Mesothelial cell of epicardium (in vitro differentiated cells): ENCODE results near the gene COL4A1. TPM values are rescaled to one million over a fixed set of nuclear protein-coding genes. Genes with fewer than 3 reads are reported as not detected.

Experiments
- DNase-seq, 2 experiments: peaks; one replicate each; pipeline ENCODE4 v3.0.0; 2021; ENCODE audit warnings: low spot score in 2 of 2; ENCODE audit not compliant: unreplicated experiment in 2 of 2
- H3K27ac Mint-ChIP-seq: 2 replicates; pipeline ENCODE4 v1.8.0; 2021; ENCODE audit warnings: mixed read lengths
- H3K27me3 Mint-ChIP-seq: 2 replicates; pipeline ENCODE4 v1.8.0; 2021; ENCODE audit warnings: low read depth, mixed read lengths
- H3K36me3 Mint-ChIP-seq: 2 replicates; pipeline ENCODE4 v1.8.0; 2021; ENCODE audit warnings: mixed read lengths
- H3K4me1 Mint-ChIP-seq: 2 replicates; pipeline ENCODE4 v1.8.0; 2021; ENCODE audit warnings: mixed read lengths
- H3K4me3 Mint-ChIP-seq: 2 replicates; pipeline ENCODE4 v1.8.0; 2021; ENCODE audit warnings: mild to moderate bottlenecking, moderate library complexity, mixed read lengths
- H3K9me3 Mint-ChIP-seq: 2 replicates; pipeline ENCODE4 v1.8.0; 2021; ENCODE audit warnings: mixed read lengths
- total RNA-seq: library from RNA; stranded (reverse); gene quantifications from 3 replicates; pipeline ENCODE4 v1.2.1, GENCODE V29; 2021
- TF ChIP-seq, protein P1 (sequence below): fragments of 200-600 bp; sonication (generic); IDR thresholded peaks from one replicate; pipeline ENCODE4 v1.5.0; 2021; ENCODE audit warnings: antibody characterized with exemption; ENCODE audit not compliant: unreplicated experiment

Gene COL4A1
- total RNA-seq, 1 donor from 2014 or later = 362 TPM

- Mint-ChIP-seq H3K4me3 (no peak overlapping the region), H3K36me3 (no peaks in the 10 kb centered on the region), H3K27me3 (no peaks in the 10 kb centered on the region), H3K9me3 (no peaks in the 10 kb centered on the region), H3K27ac (no peak overlapping the region), H3K4me1 (peaks cover 16% of the 10 kb centered on the region)
- TF ChIP-seq, protein P1, sequence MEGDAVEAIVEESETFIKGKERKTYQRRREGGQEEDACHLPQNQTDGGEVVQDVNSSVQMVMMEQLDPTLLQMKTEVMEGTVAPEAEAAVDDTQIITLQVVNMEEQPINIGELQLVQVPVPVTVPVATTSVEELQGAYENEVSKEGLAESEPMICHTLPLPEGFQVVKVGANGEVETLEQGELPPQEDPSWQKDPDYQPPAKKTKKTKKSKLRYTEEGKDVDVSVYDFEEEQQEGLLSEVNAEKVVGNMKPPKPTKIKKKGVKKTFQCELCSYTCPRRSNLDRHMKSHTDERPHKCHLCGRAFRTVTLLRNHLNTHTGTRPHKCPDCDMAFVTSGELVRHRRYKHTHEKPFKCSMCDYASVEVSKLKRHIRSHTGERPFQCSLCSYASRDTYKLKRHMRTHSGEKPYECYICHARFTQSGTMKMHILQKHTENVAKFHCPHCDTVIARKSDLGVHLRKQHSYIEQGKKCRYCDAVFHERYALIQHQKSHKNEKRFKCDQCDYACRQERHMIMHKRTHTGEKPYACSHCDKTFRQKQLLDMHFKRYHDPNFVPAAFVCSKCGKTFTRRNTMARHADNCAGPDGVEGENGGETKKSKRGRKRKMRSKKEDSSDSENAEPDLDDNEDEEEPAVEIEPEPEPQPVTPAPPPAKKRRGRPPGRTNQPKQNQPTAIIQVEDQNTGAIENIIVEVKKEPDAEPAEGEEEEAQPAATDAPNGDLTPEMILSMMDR = no peak
- DNase-seq = no peak
These were observed 30.4 kb downstream of the COL4A1 start for GRCh38 chr13:110276553-110276950.

- H3K4me3 Mint-ChIP-seq = no peak overlapping the region
- no peak for DNase-seq
- H3K9me3 Mint-ChIP-seq = no peaks in the 10 kb centered on the region
- H3K4me1 Mint-ChIP-seq = peaks cover 16% of the 10 kb centered on the region
- no peaks in the 10 kb centered on the region for H3K27me3 Mint-ChIP-seq
- no peaks in the 10 kb centered on the region for H3K36me3 Mint-ChIP-seq
- TF ChIP-seq, protein P1 = no peak
- no peak overlapping the region for H3K27ac Mint-ChIP-seq
These were observed 30.9 kb downstream of the COL4A1 start for GRCh38 chr13:110275931-110276552.

DNA sequence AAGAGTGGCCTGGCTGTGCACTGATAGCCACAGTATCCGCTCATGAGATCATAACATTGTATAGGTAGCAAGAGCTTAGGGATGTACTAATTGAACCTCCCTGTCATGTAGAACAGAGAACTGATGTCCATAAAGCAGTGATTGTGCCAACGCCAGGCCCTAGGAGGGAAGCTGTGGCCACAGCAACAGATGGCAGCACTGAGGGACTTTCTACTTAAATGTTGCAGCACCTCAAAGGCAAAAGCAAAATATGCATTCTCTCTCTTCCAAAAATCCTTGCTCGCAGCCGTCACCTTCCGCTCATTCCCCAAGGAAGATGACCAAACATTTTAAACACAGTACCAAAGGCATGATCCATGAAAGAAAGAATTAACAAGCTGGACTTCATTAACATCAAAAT is 32.3 kb downstream of the COL4A1 start:
- no peak for DNase-seq
- Mint-ChIP-seq H3K9me3 (no peaks in the 10 kb centered on the region), H3K27ac (no peak overlapping the region), H3K4me3 (no peak overlapping the region), H3K36me3 (no peaks in the 10 kb centered on the region), H3K27me3 (no peaks in the 10 kb centered on the region), H3K4me1 (peaks cover 16% of the 10 kb centered on the region)
- TF ChIP-seq, protein P1 = no peak

- TF ChIP-seq, protein P1 = no peak
- H3K36me3 Mint-ChIP-seq = no peaks in the 10 kb centered on the region
- no peaks in the 10 kb centered on the region for H3K9me3 Mint-ChIP-seq
- H3K27ac Mint-ChIP-seq = no peak overlapping the region
- peaks cover 16% of the 10 kb centered on the region for H3K4me1 Mint-ChIP-seq
- DNase-seq = no peak
- no peak overlapping the region for H3K4me3 Mint-ChIP-seq
- H3K27me3 Mint-ChIP-seq = no peaks in the 10 kb centered on the region
These were observed 33.7 kb downstream of the COL4A1 start for GRCh38 chr13:110273254-110273653.

GRCh38 chr13:110272651-110273050 is 34.3 kb downstream of the COL4A1 start:
- peaks cover 13% of the 10 kb centered on the region for H3K4me1 Mint-ChIP-seq
- no peak overlapping the region for H3K27ac Mint-ChIP-seq
- H3K27me3 Mint-ChIP-seq = no peaks in the 10 kb centered on the region
- no peaks in the 10 kb centered on the region for H3K9me3 Mint-ChIP-seq
- H3K36me3 Mint-ChIP-seq = no peaks in the 10 kb centered on the region
- no peak for DNase-seq
- TF ChIP-seq, protein P1 = no peak
- no peak overlapping the region for H3K4me3 Mint-ChIP-seq

- Mint-ChIP-seq H3K9me3 (no peaks in the 10 kb centered on the region), H3K4me1 (peaks cover 10% of the 10 kb centered on the region), H3K36me3 (no peaks in the 10 kb centered on the region), H3K4me3 (no peak overlapping the region), H3K27me3 (no peaks in the 10 kb centered on the region), H3K27ac (no peak overlapping the region)
- DNase-seq = no peak
- TF ChIP-seq, protein P1 = no peak
These were observed 34.7 kb downstream of the COL4A1 start for GRCh38 chr13:110272227-110272626.
